Neuronal stem cell (in vitro differentiated cells): ENCODE measurements around the gene TAS2R41.

Source experiments
- DNase-seq: peaks from one replicate; pipeline ENCODE4 v3.0.0-alpha.2; 2013; ENCODE audit warnings: low spot score
- H2AFZ ChIP-seq: one replicate; pipeline ENCODE4 v1.6.1; 2013; ENCODE audit warnings: mild to moderate bottlenecking, low read length, inconsistent platforms
- H2AK5ac ChIP-seq: 2 replicates; pipeline ENCODE4 v1.6.1; 2013; ENCODE audit warnings: low read depth, mild to moderate bottlenecking, inconsistent platforms, low read length, moderate library complexity, mixed read lengths
- H2BK120ac ChIP-seq: 2 replicates; pipeline ENCODE4 v1.6.1; 2013; ENCODE audit warnings: low read depth, mild to moderate bottlenecking, inconsistent platforms, low read length, moderate library complexity, mixed read lengths
- H2BK12ac ChIP-seq: one replicate; pipeline ENCODE4 v1.6.1; 2013; ENCODE audit warnings: low read length, inconsistent platforms
- H2BK15ac ChIP-seq: 2 replicates; pipeline ENCODE4 v1.6.1; 2013; ENCODE audit warnings: mild to moderate bottlenecking, low read length, inconsistent platforms, mixed read lengths
- H2BK5ac ChIP-seq: one replicate; pipeline ENCODE4 v1.6.1; 2013; ENCODE audit warnings: inconsistent platforms, mild to moderate bottlenecking, low read length, moderate library complexity
- H3K14ac ChIP-seq: one replicate; pipeline ENCODE4 v1.6.1; 2013; ENCODE audit warnings: low read length, inconsistent platforms
- H3K18ac ChIP-seq: 2 replicates; pipeline ENCODE4 v1.6.1; 2013; ENCODE audit warnings: low read length, inconsistent platforms
- H3K23ac ChIP-seq: 2 replicates; pipeline ENCODE4 v1.6.1; 2013; ENCODE audit warnings: low read depth, mild to moderate bottlenecking, mixed read lengths, low read length, inconsistent platforms; ENCODE audit not compliant: poor library complexity
- H3K27ac ChIP-seq: replicated peaks from 3 replicates; pipeline ENCODE4 v1.5.1; 2013; ENCODE audit warnings: low read length, inconsistent platforms
- H3K27me3 ChIP-seq, 3 experiments: 2 replicates each; pipeline ENCODE4 v1.6.1; 2013; ENCODE audit warnings: low read length in 3 of 3, mild to moderate bottlenecking in 2 of 3, inconsistent platforms in 1 of 3, low read depth in 1 of 3, mixed read lengths in 1 of 3, moderate library complexity in 1 of 3; ENCODE audit not compliant: control insufficient read depth in 3 of 3, insufficient read depth in 3 of 3
- H3K36me3 ChIP-seq, 2 donors: replicated peaks in 1 of 2; 2 replicates each; pipeline ENCODE4 v1.6.1; 2013; ENCODE audit warnings: low read length in 2 of 2; ENCODE audit not compliant: control insufficient read depth in 2 of 2, insufficient read depth in 2 of 2
- H3K4ac ChIP-seq: 2 replicates; pipeline ENCODE4 v1.6.1; 2013; ENCODE audit warnings: inconsistent platforms, mild to moderate bottlenecking, low read length, moderate library complexity
- H3K4me1 ChIP-seq, 2 donors: 1 replicate in 1 of 2; 2 replicates in 1 of 2; pipeline ENCODE4 v1.6.1; 2013; ENCODE audit warnings: low read length in 2 of 2, low read depth in 1 of 2; ENCODE audit not compliant: control insufficient read depth in 2 of 2, insufficient read depth in 1 of 2
- H3K4me2 ChIP-seq: one replicate; pipeline ENCODE4 v1.6.1; 2013; ENCODE audit warnings: mild to moderate bottlenecking, low read length, inconsistent platforms; ENCODE audit not compliant: insufficient read depth, poor library complexity, severe bottlenecking
- H3K4me3 ChIP-seq, 2 donors: 2 replicates each; pipeline ENCODE4 v1.5.1; 2013; ENCODE audit warnings: low read length in 2 of 2, mild to moderate bottlenecking in 2 of 2, inconsistent platforms in 1 of 2, moderate library complexity in 1 of 2
- H3K79me1 ChIP-seq: one replicate; pipeline ENCODE4 v1.6.1; 2013; ENCODE audit warnings: low read depth, mild to moderate bottlenecking, inconsistent platforms, low read length, moderate library complexity
- H3K9ac ChIP-seq: one replicate; pipeline ENCODE4 v1.6.1; 2013; ENCODE audit warnings: mild to moderate bottlenecking, low read depth, low read length, inconsistent platforms; ENCODE audit not compliant: poor library complexity
- H3K9me3 ChIP-seq, 2 donors: replicated peaks in 1 of 2; 2 replicates each; pipeline versions ENCODE3 to v1.6.1; 2013; ENCODE audit warnings: low read length in 2 of 2, mild to moderate bottlenecking in 2 of 2, inconsistent platforms in 1 of 2, low read depth in 1 of 2, mixed read lengths in 1 of 2, moderate library complexity in 1 of 2; ENCODE audit not compliant: control insufficient read depth in 2 of 2, insufficient read depth in 1 of 2
- H4K8ac ChIP-seq: one replicate; pipeline ENCODE4 v1.6.1; 2013; ENCODE audit warnings: low read depth, mild to moderate bottlenecking, inconsistent platforms, low read length, moderate library complexity
- H4K91ac ChIP-seq: one replicate; pipeline ENCODE4 v1.6.1; 2013; ENCODE audit warnings: low read length, low read depth, mild to moderate bottlenecking, inconsistent platforms; ENCODE audit not compliant: poor library complexity
- WGBS, 2 donors: extraction: QIAGEN DNeasy Blood & Tissue Kit; methylation state at CpG; one replicate each; pipeline ENCODE4 v1.1.7; 2013; ENCODE audit warnings: missing lambda C conversion rate in 2 of 2, mixed read lengths in 1 of 2; ENCODE audit not compliant: insufficient read length in 2 of 2, insufficient replicate concordance in 1 of 2; ENCODE audit errors: extremely low coverage in 2 of 2; 5-methylcytosine and 5-hydroxymethylcytosine counted together

The TAS2R41 gene

DNA sequence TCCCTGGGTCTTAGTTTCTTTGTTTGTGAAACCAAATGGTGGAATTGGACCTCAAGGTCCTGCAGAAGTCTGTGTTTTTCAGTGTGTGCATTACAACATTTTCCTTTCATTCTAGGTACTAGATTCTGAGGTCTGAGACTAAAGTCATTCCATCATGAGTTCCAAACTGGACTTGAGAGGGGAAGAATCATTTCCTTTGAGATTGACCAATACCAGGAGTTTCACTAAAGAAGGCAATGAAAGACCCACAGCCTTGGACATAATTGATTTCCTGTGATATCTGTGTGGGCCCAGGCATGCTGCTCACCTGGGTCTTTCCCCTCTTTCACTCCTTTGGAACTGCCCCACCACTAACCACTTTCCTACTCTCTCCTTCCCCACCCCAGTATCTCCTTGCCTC is 18.2 kb downstream of the TAS2R41 start:
- Histone ChIP-seq H3K79me1 (no peaks in the 10 kb centered on the region), H3K27ac (no peak overlapping the region), H2BK12ac (no peak overlapping the region), H2AK5ac (no peak overlapping the region), H3K4me1 (no peaks in the 10 kb centered on the region), H2BK15ac (no peak overlapping the region), H3K4ac (no peak overlapping the region), H3K36me3 (no peaks in the 10 kb centered on the region), H3K4me2 (no peak overlapping the region), H3K14ac (no peak overlapping the region), H2AFZ (no peak overlapping the region), H4K8ac (no peak overlapping the region), H2BK5ac (no peak overlapping the region), H3K9ac (no peak overlapping the region), H3K18ac (no peak overlapping the region), H2BK120ac (no peak overlapping the region), H3K23ac (no peak overlapping the region), H3K27me3 (no peaks in the 10 kb centered on the region), H3K4me3 (no peak overlapping the region), H4K91ac (no peak overlapping the region), H3K9me3 (no peaks in the 10 kb centered on the region)
- no peak for DNase-seq

DNA sequence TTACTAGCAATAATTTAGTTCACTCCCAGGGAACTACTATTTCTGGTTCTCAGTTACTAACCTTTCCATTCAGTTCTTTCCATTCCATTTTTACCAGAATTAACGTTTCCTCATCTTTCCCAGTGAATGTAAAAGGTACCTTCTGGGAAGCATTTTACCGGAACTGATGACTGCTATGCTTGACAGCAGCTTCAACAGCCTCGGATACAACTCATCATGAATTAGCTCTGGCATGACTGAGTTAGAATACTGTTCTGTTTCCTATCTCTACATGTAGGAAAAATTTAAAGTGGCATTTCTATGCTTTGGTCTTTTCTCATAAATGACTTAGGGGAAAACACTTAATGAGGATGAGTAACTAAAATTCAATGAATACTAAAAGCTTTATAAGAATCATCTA is 18.6 kb downstream of the TAS2R41 start:
- no CpG with 5 or more reads among the region's 3 CpGs for WGBS, 2 donors
- H3K4me1 ChIP-seq: no peaks in the 10 kb centered on the region

DNA sequence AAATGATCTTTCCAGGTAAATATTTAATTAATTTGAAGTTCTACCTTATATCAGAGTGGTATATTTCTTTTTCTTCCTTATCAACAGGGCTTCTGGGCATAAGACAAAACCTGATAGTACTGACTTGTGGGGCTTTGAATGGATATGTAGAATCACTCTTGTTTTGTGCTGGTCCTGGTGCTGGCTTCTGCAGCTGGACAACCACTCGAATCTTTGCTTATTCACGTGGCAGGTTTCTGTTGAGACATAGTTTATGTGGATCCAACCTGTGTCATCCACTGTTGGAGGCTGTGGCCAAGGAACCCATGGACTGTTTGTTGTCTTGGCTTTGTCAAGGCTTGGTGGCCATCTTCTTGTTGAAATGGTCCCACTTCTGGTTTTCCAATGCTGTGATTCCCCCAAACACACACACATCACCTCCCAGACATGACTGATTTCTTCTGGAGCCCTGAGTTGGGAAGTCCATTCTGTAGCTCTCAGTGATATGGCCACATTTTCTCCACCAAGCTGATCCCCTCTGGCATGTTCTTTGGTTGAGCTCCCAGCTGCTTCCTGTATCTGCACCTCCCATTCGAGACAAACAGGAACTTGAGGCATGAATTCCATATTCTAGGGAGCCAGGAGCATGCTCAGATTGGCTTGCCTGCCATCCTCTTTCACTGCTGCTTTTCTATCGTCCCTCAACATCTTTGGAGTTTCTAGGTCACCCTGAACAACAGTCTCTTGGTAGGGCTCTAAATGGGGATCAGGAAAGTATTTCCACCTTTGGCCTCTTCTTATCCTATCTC is 19.5 kb downstream of the TAS2R41 start:
- no CpG with 5 or more reads among the region's 4 CpGs for WGBS, 2 donors
- Histone ChIP-seq H2BK12ac (no peak overlapping the region), H3K79me1 (no peaks in the 10 kb centered on the region), H2AK5ac (no peak overlapping the region), H3K4me1 (no peaks in the 10 kb centered on the region), H3K9me3 (no peaks in the 10 kb centered on the region), H3K4me2 (no peak overlapping the region), H3K9ac (no peak overlapping the region), H3K23ac (no peak overlapping the region), H2BK5ac (no peak overlapping the region), H3K14ac (no peak overlapping the region), H2BK15ac (no peak overlapping the region), H4K91ac (no peak overlapping the region), H3K4me3 (no peak overlapping the region), H3K27ac (no peak overlapping the region), H3K18ac (no peak overlapping the region), H4K8ac (no peak overlapping the region), H3K36me3 (no peaks in the 10 kb centered on the region), H3K27me3 (no peaks in the 10 kb centered on the region), H2BK120ac (no peak overlapping the region), H3K4ac (no peak overlapping the region), H2AFZ (no peak overlapping the region)
- DNase-seq: no peak

More for the DNA sequence above, 18.6 kb downstream of the TAS2R41 start:
- no peak overlapping the region for H3K14ac ChIP-seq
- H3K36me3 ChIP-seq: no peaks in the 10 kb centered on the region
- H3K27me3 ChIP-seq: no peaks in the 10 kb centered on the region
- no peak overlapping the region for H3K4me2 ChIP-seq
- no peaks in the 10 kb centered on the region for H3K79me1 ChIP-seq
- H3K9me3 ChIP-seq: no peaks in the 10 kb centered on the region
- H3K27ac ChIP-seq: no peak overlapping the region
- no peak overlapping the region for H3K4ac ChIP-seq
- no peak overlapping the region for H3K23ac ChIP-seq
- H2BK5ac ChIP-seq: no peak overlapping the region
- DNase-seq: no peak
- no peak overlapping the region for H2BK12ac ChIP-seq
- no peak overlapping the region for H2BK120ac ChIP-seq
- H2AFZ ChIP-seq: no peak overlapping the region
- H2AK5ac ChIP-seq: no peak overlapping the region
- H4K91ac ChIP-seq: no peak overlapping the region
- no peak overlapping the region for H3K9ac ChIP-seq
- no peak overlapping the region for H2BK15ac ChIP-seq
- no peak overlapping the region for H3K4me3 ChIP-seq
- H4K8ac ChIP-seq: no peak overlapping the region
- no peak overlapping the region for H3K18ac ChIP-seq

DNA sequence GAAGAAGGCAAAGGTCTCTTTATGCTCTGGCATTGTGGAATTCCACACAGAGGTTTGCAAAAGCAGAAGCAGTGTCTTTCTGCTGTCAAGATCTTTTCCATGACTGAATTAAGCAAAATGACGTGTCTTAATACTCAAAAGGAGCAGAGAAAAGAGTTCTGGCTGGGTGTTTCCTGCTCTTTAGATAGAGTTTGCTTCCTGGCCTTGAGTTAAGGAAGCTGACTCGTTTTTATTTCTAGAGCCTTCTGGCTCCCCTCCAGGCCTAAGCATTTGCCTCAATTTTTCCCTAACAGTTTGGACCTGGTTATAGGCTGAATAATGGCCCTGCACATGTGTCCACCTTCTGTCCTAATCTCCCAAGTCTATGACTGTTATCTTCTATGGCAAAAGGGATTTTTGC is 21.6 kb downstream of the TAS2R41 start:
- Histone ChIP-seq H3K27me3 (no peaks in the 10 kb centered on the region), H3K4me1 (no peaks in the 10 kb centered on the region), H3K27ac (no peak overlapping the region), H3K14ac (no peak overlapping the region), H3K18ac (no peak overlapping the region), H3K4me3 (no peak overlapping the region), H3K79me1 (no peaks in the 10 kb centered on the region), H2AK5ac (no peak overlapping the region), H2BK5ac (no peak overlapping the region), H3K36me3 (no peaks in the 10 kb centered on the region), H4K8ac (no peak overlapping the region), H3K9ac (no peak overlapping the region), H3K4ac (no peak overlapping the region), H3K4me2 (no peak overlapping the region), H2BK120ac (no peak overlapping the region), H2BK15ac (no peak overlapping the region), H3K9me3 (no peaks in the 10 kb centered on the region), H4K91ac (no peak overlapping the region), H2BK12ac (no peak overlapping the region), H3K23ac (no peak overlapping the region), H2AFZ (no peak overlapping the region)
- DNase-seq: no peak
- WGBS, 2 donors: no CpG with 5 or more reads among the region's 2 CpGs
